WERI-Rb-1 (cell line): ENCODE data around the gene DBF4B.

Source experiments
- DNase-seq: peaks from one replicate; pipeline ENCODE4 v3.0.0-alpha.2; 2020
- H3K27ac ChIP-seq: fragments of 250-450 bp; sonication (Bioruptor Pico); 2 replicates; pipeline ENCODE4 v1.5.1; 2020; ENCODE audit warnings: mild to moderate bottlenecking, moderate library complexity
- H3K27me3 ChIP-seq: fragments of 250-450 bp; sonication (Bioruptor Pico); 2 replicates; pipeline ENCODE4 v1.5.1; 2021; ENCODE audit warnings: mild to moderate bottlenecking, low read depth, moderate library complexity; ENCODE audit not compliant: insufficient read depth, severe bottlenecking
- H3K36me3 ChIP-seq: fragments of 250-450 bp; sonication (Bioruptor Pico); 2 replicates; pipeline ENCODE4 v1.5.1; 2020; ENCODE audit warnings: mild to moderate bottlenecking, moderate library complexity
- H3K4me3 ChIP-seq: 2 replicates; pipeline ENCODE4 v1.5.1; 2011; ENCODE audit warnings: low read depth, mild to moderate bottlenecking, control low read depth, low read length
- H3K9me3 ChIP-seq: fragments of 250-450 bp; sonication (Bioruptor Pico); 2 replicates; pipeline ENCODE4 v1.5.1; 2021; ENCODE audit warnings: mild to moderate bottlenecking, moderate library complexity; ENCODE audit not compliant: severe bottlenecking
- CTCF ChIP-seq: IDR thresholded peaks from 2 replicates; pipeline ENCODE4 v1.5.1; 2011; ENCODE audit warnings: low read depth, mild to moderate bottlenecking, control low read depth, inconsistent platforms, low read length

Gene DBF4B

GRCh38 chr17:44760474-44761308 is 52.2 kb downstream of the DBF4B start:
- Histone ChIP-seq H3K27ac (no peak overlapping the region), H3K36me3 (0 out of 2 replicates have a peak, but pooled peaks cover 3% of the 10 kb centered on the region), H3K9me3 (no peaks in the 10 kb centered on the region), H3K27me3 (no peaks in the 10 kb centered on the region), H3K4me3 (no peak overlapping the region)
- DNase-seq: no peak
- TF ChIP-seq CTCF: no peak

GRCh38 chr17:44761932-44762810 is 53.7 kb downstream of the DBF4B start:
- H3K9me3 ChIP-seq: no peaks in the 10 kb centered on the region
- H3K4me3 ChIP-seq: no peak overlapping the region
- H3K36me3 ChIP-seq: 0 out of 2 replicates have a peak, but pooled peaks cover 3% of the 10 kb centered on the region
- no peaks in the 10 kb centered on the region for H3K27me3 ChIP-seq
- no peak for DNase-seq
- no peak for TF ChIP-seq CTCF
- H3K27ac ChIP-seq: no peak overlapping the region

- DNase-seq: no peak
- Histone ChIP-seq H3K9me3 (no peaks in the 10 kb centered on the region), H3K36me3 (0 out of 2 replicates have a peak, but pooled peaks cover 3% of the 10 kb centered on the region), H3K27me3 (no peaks in the 10 kb centered on the region), H3K27ac (0 out of 2 replicates have a peak overlapping the region, but pooled peaks have one; percentile 10), H3K4me3 (no peak overlapping the region)
- TF ChIP-seq CTCF: no peak
Observed at GRCh38 chr17:44763170-44763569, 54.7 kb downstream of the DBF4B start.

- H3K9me3 ChIP-seq: no peaks in the 10 kb centered on the region
- peak overlapping the region; percentile 80 for H3K27ac ChIP-seq
- H3K36me3 ChIP-seq: peaks cover 6% of the 10 kb centered on the region; the same call in 1 of the 2 replicates
- peak; percentile 20; the same call in 1 of the 2 replicates for TF ChIP-seq CTCF
- no peaks in the 10 kb centered on the region for H3K27me3 ChIP-seq
- H3K4me3 ChIP-seq: no peak overlapping the region
- no peak for DNase-seq
Observed at GRCh38 chr17:44765965-44766364, 57.5 kb downstream of the DBF4B start.

- Histone ChIP-seq H3K9me3 (no peaks in the 10 kb centered on the region), H3K27ac (peak overlapping the region; percentile 80), H3K27me3 (no peaks in the 10 kb centered on the region), H3K4me3 (no peak overlapping the region), H3K36me3 (peaks cover 6% of the 10 kb centered on the region; the same call in 1 of the 2 replicates)
- no peak for DNase-seq
- no peak for TF ChIP-seq CTCF
Observed at GRCh38 chr17:44766409-44767038, 58.1 kb downstream of the DBF4B start.
